Measurements from ENCODE around the gene ZNF260.

DNA sequence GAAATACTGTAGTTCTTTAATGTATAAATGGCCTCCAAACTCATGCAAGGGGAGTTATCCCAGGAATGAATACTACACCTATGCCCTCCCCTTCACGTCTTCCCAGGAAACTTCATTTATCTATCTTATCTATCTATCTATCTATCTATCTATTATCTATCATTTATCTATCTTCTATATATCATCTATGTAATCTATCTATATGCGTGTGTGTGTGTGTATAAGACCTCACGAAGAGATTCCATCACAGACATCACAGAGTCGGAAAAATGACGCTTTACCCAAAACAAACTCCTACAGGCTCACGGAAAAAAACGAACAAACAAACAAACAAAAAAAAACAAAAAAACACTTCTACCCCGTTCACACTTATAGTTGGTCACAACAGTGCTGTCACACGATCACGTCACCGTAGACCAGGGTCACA, 44.5 kb upstream of the ZNF260 start:
- TF ChIP-seq, protein P1, sequence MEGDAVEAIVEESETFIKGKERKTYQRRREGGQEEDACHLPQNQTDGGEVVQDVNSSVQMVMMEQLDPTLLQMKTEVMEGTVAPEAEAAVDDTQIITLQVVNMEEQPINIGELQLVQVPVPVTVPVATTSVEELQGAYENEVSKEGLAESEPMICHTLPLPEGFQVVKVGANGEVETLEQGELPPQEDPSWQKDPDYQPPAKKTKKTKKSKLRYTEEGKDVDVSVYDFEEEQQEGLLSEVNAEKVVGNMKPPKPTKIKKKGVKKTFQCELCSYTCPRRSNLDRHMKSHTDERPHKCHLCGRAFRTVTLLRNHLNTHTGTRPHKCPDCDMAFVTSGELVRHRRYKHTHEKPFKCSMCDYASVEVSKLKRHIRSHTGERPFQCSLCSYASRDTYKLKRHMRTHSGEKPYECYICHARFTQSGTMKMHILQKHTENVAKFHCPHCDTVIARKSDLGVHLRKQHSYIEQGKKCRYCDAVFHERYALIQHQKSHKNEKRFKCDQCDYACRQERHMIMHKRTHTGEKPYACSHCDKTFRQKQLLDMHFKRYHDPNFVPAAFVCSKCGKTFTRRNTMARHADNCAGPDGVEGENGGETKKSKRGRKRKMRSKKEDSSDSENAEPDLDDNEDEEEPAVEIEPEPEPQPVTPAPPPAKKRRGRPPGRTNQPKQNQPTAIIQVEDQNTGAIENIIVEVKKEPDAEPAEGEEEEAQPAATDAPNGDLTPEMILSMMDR (IDR thresholded peaks at IDR 0.05) = no peak
- no peak for TF ChIP-seq POLR2AphosphoS5 (IDR thresholded peaks at IDR 0.05)

Measured in upper lobe of left lung (tissue), 4 donors.